GM12874 (cell line): Measurements from ENCODE around the gene CYFIP2.

Experiments
- TF ChIP-seq, protein P1 (sequence below): IDR thresholded peaks from 2 replicates; pipeline ENCODE4 v1.5.1; 2011; ENCODE audit warnings: low read depth, mild to moderate bottlenecking, control low read depth, low read length, moderate library complexity; ENCODE audit not compliant: insufficient read depth

Gene CYFIP2

DNA sequence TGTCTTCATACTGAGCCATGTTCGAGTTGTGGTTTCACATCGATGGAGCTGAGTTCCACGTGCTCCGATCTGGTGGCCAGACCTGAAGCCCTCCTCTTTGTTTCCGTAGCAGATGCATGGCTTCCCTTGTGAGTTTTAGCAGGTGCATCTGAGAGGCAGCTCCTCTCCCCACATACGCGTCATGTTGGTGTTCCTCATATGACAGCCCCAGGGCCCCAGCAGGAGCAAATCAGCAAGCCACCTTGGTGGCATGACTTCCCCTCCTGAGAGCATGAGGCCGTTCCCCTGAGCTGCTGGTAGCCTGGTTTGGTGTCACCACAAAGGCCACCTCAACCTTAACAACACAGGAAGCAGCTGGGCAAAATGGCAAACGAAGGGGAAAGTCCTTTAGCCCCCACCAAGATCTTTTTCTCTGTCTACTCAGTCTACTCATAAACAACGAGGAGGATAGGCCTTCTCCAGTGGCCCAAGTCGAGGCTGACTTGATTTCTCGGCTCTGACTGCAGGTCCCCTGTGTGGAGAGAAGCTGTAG is 5.9 kb downstream of the CYFIP2 start:
- TF ChIP-seq, protein P1, sequence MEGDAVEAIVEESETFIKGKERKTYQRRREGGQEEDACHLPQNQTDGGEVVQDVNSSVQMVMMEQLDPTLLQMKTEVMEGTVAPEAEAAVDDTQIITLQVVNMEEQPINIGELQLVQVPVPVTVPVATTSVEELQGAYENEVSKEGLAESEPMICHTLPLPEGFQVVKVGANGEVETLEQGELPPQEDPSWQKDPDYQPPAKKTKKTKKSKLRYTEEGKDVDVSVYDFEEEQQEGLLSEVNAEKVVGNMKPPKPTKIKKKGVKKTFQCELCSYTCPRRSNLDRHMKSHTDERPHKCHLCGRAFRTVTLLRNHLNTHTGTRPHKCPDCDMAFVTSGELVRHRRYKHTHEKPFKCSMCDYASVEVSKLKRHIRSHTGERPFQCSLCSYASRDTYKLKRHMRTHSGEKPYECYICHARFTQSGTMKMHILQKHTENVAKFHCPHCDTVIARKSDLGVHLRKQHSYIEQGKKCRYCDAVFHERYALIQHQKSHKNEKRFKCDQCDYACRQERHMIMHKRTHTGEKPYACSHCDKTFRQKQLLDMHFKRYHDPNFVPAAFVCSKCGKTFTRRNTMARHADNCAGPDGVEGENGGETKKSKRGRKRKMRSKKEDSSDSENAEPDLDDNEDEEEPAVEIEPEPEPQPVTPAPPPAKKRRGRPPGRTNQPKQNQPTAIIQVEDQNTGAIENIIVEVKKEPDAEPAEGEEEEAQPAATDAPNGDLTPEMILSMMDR, result no peak

DNA sequence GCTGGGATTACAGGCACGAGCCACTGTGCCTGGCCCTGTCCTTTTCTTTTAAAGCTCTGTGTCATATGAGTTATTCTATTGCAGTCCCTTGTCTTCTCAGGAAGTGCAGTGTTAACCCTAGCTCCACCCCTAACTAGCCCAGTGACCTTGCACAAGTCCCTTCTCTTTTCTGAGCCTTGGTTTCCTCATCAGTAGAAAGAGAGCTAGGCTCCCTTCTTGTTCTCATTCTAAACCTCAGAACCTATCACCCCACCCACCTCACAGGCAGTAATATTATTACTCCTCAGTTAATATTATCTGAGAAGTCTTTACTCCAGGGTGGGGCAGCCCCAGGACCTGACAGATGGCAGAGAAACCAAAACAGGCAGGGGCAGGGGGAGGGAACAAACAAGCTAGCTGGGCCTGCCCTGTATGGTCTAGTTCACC is 7.2 kb downstream of the CYFIP2 start:
- TF ChIP-seq, protein P1, result no peak

DNA sequence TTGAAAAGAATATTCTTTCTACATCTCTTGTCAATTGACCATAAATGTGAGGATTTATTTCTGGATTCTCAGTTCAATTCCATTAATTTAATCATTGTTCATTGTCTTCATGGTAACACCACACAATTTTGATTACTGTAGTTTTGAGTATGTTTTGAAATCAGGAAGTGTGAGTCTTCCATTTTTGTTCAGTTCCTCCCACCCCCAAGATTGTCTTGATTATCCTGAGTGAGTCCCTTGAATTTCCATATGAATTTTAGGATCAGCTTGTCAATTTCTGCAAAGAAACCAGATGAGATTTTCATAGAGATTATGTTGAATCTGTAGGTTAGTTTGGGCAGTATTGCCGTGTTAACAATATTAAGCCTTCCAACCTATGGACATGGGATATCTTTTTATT is 9.5 kb downstream of the CYFIP2 start:
- TF ChIP-seq, protein P1, result no peak

DNA sequence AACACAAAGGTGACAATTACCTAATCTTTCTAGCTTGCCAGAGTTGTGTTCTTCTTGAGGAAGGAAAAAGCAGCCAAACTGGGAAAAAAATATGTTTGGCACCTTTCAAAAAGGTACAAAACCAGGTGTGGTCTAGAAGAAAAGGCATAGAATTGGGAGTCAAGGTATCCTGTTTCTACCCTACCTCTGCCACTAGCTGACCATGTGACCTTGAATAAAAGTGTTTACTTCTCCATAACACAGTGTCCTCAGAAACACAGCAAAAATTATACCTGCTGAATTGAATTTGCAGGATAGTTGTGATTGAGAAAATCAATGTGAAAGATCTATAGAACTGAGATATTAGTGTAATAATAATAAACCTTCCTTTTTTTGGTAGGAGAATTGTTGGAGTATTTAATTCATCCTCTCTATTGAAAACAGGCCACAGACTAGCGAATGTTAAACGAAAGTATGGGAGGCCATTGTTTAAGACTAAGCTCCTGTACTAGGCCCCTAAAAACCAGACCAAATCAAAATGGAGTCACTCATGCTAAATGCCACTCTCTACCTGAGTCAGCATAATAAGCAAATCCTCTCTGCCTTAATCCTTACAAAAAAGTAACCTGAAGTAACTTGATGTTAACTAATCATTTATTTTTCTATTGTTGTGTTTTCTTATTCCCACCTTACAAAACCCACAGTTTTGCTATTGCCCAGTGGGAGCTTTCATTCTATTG is 12.6 kb downstream of the CYFIP2 start:
- TF ChIP-seq, protein P1, result no peak

DNA sequence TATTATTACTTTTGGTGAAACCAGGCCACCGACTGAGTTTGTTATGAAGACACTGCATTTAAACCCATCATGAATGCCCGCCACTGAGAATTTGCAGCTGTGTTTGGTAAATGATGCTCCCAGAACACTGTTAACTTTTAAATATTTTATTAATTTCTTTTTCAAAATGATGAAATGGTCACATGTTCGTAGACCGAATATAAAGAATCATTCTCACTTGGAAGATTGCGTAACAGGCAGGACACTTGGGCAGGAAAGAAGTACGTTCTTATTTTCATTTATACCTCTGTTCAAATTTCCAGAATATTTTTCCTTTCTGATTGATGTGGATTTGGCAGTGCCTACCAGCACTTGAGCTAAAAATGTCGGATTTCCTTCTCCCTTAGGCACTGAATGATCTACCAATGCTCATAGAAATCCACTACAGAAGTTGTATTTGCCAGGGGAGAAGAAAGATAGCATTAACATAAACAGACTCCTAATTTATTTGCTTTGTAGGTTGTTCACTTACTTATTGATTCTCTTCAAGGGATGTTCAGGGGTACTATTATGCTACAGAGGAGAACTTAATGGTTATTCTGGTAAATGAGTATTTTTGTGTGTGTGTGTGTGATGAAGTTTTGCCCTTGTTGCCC is 13.8 kb downstream of the CYFIP2 start:
- TF ChIP-seq, protein P1, result no peak

DNA sequence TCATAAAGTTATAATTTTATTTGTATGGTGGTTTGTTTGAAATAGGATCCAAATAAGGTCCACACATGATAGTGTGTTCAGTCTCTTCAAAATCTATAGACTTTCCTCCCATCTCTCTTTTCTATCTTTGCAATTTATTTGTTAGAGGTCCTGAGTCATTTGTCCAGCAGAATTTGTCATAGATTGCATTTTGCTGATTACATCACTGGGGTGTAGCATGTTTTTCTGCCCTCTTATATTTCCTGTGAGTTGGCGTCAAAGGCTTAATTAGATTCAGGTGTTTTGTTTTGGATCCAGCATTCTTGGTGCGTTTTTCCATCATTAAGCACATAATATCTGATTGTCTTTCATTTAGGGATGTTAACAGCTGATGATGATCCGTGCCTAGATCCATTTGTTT is 15.0 kb downstream of the CYFIP2 start:
- TF ChIP-seq, protein P1, result no peak

DNA sequence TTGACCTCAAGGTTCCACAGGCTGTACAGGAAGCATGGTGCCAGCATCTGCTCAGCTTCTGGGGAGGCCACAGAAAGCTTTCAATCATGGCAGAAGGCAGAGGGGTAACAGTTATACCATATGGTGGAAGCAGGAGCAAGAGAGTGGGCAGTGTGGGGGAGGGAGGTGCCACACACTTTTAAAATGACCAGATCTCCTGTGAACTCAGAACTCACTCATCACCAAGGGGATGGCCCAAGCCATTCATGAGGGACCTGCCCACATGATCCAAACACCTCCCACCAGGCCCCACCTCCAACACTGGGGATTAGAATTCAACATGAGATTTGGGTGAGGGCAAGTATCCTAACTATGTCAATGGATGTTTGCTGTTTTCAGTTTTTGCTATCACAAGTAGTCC is 16.2 kb downstream of the CYFIP2 start:
- TF ChIP-seq, protein P1, result no peak
